Suprapubic skin (tissue), 3 donors: ENCODE results near the gene F2.

Experiments
- CTCF ChIP-seq, 2 donors: fragments of 200-600 bp in 1 of 2; fragments of 450-650 bp in 1 of 2; sonication (generic) in 1 of 2; IDR thresholded peaks; one replicate each; pipeline ENCODE4 v1.5.1; 2016 to 2019; ENCODE audit warnings: antibody characterized with exemption in 2 of 2, mild to moderate bottlenecking in 1 of 2, moderate library complexity in 1 of 2
- EP300 ChIP-seq: sonication (generic); formaldehyde crosslinking; IDR thresholded peaks from one replicate; pipeline ENCODE4 v1.6.1; 2017; ENCODE audit warnings: antibody characterized with exemption
- POLR2A ChIP-seq, 2 donors: fragments of 450-650 bp; IDR thresholded peaks; one replicate each; pipeline ENCODE4 v1.6.1; 2017; ENCODE audit warnings: antibody characterized with exemption in 2 of 2, mild to moderate bottlenecking in 2 of 2, moderate library complexity in 2 of 2

DNA sequence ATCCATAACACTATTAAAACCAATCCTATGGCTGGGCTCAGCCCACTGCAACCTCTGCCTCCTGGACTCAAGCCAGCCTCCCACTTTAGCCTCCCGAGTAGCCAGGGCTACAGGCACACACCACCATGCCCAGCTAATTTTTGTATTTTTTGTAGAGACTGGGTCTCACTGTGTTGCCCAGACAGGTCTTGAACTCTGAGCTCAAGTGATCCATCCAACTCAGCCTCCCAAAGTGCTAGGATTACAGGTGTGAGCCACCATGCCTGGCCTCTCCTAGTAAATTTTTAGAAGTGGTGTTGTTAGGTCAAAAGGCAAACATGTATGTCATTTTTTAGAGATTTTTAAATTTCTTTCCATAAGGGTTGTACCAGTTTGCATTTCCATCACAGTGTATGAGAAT lies 14.2 kb downstream of the F2 start:
- TF ChIP-seq CTCF (IDR thresholded peaks at IDR 0.05) (no peak), EP300 (no peak), POLR2A (IDR thresholded peaks at IDR 0.05) (no peak)
